ACHN (cell line): Measurements from ENCODE around the gene SH3PXD2A.
A peak's percentile ranks its signal among the peaks of the same experiment; 100 is the strongest.
"Not testable (repeated sequence)": the region's sequence is repeated elsewhere in the genome, so short reads cannot be mapped to it uniquely, and the experiment has no call there.

Experiments
- DNase-seq: peaks from one replicate; pipeline ENCODE4 v3.0.0-alpha.2; 2015
- in situ Hi-C: cut with HindIII; loops from 2 replicates; pipeline ENCODE4 v1.10.0; 2017; ENCODE audit warnings: low sequenced_read_pairs, low pct_ligation_motif_present, low pct_unique_long_range_greater_than_20kb

The SH3PXD2A gene

GRCh38 chr10:103663236-103663635 lies 192.1 kb downstream of the SH3PXD2A start:
- in situ Hi-C loops = no loop called here
- no peak for DNase-seq

GRCh38 chr10:103662704-103663103 lies 192.7 kb downstream of the SH3PXD2A start:
- DNase-seq, in situ Hi-C loops: not testable (repeated sequence)

- peak; percentile 60 for DNase-seq
- in situ Hi-C loops = no loop called here
These were observed 194.0 kb downstream of the SH3PXD2A start for GRCh38 chr10:103661198-103661950.

DNA sequence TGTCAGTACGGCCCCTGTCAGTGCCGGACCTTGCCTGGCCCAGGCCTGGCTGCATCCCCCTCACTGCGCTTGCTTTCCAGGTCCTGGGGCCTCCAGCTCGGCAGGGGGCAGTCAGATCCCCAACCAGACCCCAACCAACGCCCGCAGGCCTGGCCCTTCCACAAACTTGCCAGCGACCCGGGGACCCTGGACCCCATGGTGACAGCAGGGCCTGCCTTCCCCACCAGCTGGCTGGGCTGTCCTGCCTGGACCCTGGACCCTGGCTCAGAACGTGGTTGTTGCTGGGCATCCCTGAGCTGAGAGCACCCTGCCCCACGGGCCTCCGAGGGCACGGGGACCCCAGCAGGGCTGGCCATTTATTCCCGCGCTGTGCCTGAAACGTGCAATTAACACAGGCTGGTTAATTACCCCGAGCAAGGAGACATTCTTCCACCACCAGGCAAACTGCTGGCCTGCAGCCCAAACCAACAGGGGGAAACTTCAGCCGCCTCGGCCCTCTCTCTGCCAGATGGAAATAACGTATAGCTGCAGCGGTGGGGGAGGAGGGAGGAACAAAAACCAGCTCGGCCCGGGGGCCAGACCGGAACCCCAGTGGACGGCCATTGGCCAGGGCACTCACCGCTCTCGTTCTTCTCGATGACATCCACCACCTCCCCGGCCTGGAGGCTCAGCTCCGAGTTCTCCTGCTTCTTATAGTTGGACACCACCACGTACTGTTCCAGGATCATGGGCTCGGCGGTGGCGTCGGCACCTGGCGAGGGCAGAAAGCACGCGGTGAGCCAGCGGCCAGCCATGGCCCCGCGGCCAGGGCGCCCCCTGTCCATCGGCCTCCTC lies 194.8 kb downstream of the SH3PXD2A start:
- peak; percentile 59 for DNase-seq
- in situ Hi-C loops = no loop called here

DNA sequence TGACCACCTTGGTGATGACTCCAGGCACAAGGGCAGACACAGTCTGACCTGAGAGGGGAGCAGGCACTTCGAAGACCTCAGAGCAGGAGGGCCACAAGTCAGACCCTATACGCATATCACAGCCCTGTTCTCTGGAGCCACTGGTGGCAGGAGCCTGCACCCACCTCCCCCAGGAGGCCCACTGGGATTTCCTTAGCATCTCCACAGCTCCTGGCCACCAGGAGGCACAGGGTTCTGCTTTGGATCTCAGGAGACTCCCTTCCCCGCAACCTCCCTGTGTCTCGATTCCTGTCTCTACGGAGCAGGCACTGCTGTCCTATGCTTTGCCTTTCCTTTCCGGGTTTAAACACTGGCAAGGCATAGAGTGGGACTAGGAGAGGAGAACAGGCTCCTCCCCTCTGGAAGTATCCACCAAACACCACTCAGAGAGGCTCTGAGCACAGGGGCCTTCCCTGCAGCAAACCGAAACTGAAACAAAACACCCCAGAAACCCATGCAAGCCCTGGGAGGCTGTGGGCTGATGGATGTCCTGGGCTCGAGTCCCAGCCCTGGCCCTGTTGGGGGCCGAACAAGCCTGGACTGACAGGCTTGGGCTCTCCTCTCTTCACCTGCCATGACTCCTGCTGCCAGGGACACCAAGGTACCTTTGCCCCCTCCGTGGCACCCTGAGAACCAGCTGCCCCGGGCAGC lies 195.6 kb downstream of the SH3PXD2A start:
- DNase-seq = peak; percentile 96
- in situ Hi-C loops = no loop called here

GRCh38 chr10:103658049-103658577 lies 197.3 kb downstream of the SH3PXD2A start:
- no peak for DNase-seq
- in situ Hi-C loops = no loop called here

GRCh38 chr10:103657061-103657591 lies 198.2 kb downstream of the SH3PXD2A start:
- in situ Hi-C loops = no loop called here
- no peak for DNase-seq

GRCh38 chr10:103654925-103655324 lies 200.5 kb downstream of the SH3PXD2A start:
- DNase-seq = no peak
- in situ Hi-C loops = no loop called here

DNA sequence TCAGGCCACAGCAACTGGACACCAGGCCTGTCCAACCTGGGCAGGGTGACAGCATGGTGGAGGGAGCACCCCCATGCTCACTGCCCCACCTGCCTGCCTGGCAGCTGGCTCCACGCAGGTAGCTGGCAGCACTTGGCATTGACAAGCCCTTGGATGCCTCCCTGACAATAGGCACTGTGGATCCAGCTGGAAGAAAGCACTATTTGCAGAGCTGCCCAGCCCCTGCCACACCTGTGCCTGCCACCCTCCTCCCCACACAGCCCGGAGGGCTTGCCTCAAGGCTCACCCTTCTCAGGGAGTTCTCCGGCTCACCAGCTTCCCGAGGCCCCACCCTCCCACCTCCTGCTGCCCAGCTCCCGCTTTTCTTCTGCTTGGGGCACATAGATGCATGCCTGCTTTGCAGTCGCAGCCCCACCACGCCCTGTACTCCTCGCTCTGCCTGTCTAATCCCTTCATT lies 201.8 kb downstream of the SH3PXD2A start:
- in situ Hi-C loops = no loop called here
- no peak for DNase-seq

- in situ Hi-C loops = no loop called here
- DNase-seq = no peak
These were observed 202.6 kb downstream of the SH3PXD2A start for GRCh38 chr10:103652599-103653281.

GRCh38 chr10:103651783-103652476 lies 203.4 kb downstream of the SH3PXD2A start:
- in situ Hi-C loops = no loop called here

GRCh38 chr10:103651333-103651732 lies 204.0 kb downstream of the SH3PXD2A start:
- DNase-seq = no peak
- in situ Hi-C loops = no loop called here

More at GRCh38 chr10:103651783-103652476, 203.4 kb downstream of the SH3PXD2A start:
- DNase-seq = no peak

GRCh38 chr10:103649654-103650423 lies 205.5 kb downstream of the SH3PXD2A start:
- no peak for DNase-seq
- in situ Hi-C loops = no loop called here

- DNase-seq = no peak
- in situ Hi-C loops = no loop called here
These were observed 206.5 kb downstream of the SH3PXD2A start for GRCh38 chr10:103648636-103649532.

DNA sequence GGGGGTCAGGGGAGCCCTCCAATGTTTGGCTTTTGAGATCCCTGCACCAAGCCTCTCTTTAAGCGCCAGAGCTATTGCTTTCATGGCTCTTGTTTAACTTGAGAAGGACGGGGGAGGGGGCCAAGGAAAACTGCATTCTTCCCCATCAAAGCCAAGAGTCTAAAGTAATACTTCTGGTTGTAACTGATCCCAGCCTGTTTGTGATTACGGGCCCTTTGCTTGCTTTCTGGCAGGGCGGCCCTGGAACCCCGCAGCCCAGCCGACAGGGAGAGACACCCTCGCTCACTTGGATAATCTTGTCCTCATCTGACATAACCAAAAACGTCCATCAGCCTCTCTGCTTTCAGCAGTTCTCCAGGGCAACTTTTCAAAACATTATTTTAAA lies 207.1 kb downstream of the SH3PXD2A start:
- DNase-seq = no peak
- in situ Hi-C loops = no loop called here

DNA sequence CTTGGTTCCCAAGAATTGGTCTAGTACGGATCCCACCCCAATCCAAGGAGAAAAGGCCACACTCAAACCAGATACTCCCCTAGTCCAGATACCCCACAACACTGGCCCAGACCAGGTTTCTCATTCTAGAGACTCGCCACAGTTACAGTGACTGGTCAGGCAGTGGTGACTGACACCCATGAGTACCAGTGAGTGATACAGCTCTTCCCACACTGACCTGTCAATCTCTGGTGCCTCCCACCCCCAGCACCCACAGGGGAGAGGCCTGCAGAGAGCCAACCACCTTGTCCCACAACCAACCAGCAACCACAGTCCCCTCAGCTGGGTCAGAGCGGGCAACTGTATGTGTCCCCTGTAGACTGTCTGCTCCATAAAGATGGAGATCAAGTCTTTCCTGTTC lies 209.1 kb downstream of the SH3PXD2A start:
- in situ Hi-C loops = no loop called here
- no peak for DNase-seq
